Neural progenitor cell (in vitro differentiated cells): ENCODE measurements around the gene CEACAM18.

ENCODE experiments used
- CTCF ChIP-seq: fragments of 200-600 bp; sonication (generic); IDR thresholded peaks from 2 replicates; pipeline ENCODE4 v1.5.1; 2017; ENCODE audit warnings: antibody characterized with exemption, mild to moderate bottlenecking
- EZH2phosphoT487 ChIP-seq: fragments of 200-600 bp; sonication (generic); IDR thresholded peaks from 2 replicates; pipeline ENCODE4 v1.6.1; 2017; ENCODE audit warnings: antibody characterized with exemption

- TF ChIP-seq EZH2phosphoT487 = no peak
- TF ChIP-seq CTCF = no peak
Observed at GRCh38 chr19:51503286-51503817, 25.0 kb downstream of the CEACAM18 start.
